ENCODE measurements around the gene ISM1.

ISM1 gene

DNA sequence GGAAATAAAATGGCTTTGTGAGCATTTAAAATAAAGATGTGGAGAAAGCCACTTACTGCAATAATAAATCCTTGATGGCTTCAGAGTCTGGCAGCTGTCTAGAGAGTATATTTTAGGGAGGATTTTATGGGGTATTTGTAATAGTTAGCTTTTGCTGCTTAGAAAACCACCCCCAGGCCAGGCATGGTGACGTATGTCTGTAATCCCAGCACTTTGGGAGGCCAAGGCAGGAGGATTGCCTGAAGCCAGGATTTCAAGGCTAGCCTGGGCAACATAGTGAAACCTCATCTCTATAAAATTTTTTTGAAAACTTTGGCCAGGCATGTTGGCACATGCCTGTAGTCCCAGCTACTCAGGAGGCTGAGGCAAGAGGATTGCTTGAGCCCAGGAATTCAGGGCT is 63.8 kb downstream of the ISM1 start:
- DNase-seq = no peak

DNA sequence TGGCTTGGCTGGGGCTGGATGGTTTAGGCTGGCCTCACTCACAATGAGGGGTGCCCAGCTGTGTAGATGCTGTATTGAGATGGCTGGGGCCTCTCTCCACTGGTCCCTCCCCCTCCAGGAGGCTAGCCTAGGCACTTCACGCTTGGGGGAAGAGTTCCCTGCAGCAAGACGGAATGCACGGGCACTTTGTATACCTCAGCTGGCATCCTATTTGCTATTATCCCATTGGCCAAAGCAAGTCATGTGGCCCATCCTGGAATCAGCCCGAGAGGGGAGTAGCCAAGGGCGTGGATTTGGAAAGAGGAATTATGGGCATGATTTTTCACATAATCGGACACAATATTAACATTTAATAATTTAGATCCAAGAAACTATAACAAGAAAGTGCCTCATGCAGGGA is 64.3 kb downstream of the ISM1 start:
- no peak for DNase-seq

DNA sequence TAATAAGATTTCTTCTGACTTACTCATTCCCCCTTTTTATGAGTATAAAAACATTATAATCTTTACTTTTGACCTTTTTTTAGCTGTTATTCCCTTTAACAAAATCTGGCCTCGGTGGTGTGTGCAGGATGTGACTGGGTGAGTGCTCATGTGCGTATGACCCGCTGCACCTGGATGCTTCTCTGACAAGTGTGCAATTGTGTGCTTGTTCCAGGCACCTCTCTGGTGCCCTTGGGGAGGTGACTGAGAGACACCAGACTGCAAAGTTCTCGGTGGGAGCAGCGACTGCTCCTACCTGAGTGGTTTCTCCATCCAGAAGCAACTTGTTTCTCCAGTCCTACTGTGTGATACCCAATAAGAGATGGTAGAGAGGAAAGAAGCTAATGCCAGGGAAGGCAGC is 65.0 kb downstream of the ISM1 start:
- no peak for DNase-seq

DNA sequence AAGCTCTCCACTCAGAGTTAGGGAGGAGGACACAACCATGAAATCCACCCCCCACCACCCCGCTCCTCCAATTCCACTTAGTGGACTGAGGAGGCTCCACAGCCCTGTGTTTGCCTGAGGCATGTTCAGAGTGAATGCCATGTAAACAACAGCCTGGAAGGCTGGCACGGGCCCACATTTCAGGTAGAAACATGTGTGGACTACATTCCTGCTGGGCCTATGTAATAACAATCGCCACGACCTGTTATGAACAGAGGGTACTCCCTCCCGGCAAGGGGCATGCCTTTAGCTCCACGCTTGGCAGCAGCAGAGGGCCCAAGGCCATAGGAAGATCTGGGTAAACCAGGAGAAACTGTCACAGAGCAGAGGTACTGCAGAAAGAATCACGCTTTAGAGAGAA is 65.5 kb downstream of the ISM1 start:
- DNase-seq = no peak

- no peak for DNase-seq
Observed at GRCh38 chr20:13288357-13288756, 67.3 kb downstream of the ISM1 start.

DNA sequence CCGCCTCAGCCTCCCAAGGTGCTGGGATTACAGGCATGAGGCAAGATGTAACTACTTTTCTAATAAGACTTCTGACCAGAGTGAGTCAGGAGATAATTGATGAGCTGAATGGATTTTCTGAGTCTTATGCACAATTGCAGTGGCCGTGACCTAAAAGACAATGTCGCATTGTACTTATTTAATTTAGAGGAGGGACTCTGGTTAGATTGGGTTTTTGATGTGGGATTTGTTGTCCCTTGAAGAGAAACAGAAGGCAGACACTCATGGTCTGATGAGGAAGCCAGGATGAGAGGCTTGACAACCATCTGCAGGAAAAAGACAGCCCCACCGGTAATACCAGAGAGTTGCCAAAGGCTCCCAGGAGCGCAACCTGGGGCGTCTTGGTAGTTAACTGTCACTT is 68.0 kb downstream of the ISM1 start:
- no peak for DNase-seq

DNA sequence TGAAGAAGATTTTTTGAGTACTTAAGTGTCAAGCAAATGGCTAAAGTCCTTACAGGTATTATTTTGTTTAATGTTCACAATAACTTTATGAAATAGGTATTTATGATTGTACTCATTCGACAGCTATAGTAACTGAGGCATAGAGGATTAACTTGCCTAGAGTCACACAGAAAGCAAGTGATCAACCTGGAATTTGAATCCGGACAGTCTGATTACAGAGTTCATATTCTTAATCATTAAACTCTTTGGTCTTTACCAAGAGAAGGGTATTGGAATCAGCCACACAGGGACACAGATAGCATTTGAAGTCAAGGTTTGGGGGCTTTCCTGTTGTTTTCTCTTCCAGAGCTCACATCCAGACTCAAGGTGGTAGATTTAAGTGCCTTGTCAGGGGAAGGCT is 69.7 kb downstream of the ISM1 start:
- no peak for DNase-seq

DNA sequence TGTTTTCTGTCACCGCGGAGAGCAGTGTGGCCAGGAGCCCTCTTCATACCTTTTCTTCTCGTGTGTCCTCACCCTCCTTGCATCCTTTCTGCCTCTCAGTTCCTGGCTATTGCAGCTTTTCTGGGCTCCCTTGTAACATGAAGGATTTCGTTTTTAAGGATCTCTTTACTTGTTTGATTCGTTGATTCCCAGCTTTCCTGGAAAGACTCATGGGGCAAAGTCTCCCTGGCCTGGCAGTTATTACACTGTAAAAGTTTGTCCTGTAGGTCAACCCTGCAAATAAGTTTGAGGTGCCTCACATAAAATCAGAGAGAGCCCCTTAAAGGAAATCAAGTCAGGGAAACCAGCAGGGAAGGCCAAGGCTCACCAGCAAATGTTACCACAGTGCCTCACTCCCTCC is 70.1 kb downstream of the ISM1 start:
- no peak for DNase-seq

GRCh38 chr20:13292201-13292885 is 71.3 kb downstream of the ISM1 start:
- no peak for DNase-seq

DNA sequence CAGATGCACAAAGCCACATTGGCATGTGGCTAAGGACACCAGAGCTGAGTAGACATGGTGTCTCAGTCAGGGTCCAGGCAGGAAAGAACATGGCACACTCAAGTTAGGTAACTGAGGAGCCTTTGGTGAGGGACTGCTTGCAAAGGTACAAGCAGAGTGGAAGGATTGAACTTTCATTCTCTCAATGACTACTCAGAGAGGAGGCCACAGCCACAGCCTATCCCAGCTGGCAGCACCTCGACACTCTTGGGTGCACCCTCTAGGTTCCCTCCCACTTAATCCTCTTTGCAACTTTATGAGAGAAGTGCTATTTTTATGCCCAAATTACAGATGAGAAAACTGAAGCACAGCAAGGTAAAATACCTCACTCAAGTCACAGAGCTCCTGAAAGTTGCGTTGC is 73.4 kb downstream of the ISM1 start:
- DNase-seq = no peak

- no peak for DNase-seq
Observed at GRCh38 chr20:13295637-13296036, 74.6 kb downstream of the ISM1 start.

- no peak for DNase-seq
Observed at GRCh38 chr20:13296070-13296469, 75.0 kb downstream of the ISM1 start.

DNA sequence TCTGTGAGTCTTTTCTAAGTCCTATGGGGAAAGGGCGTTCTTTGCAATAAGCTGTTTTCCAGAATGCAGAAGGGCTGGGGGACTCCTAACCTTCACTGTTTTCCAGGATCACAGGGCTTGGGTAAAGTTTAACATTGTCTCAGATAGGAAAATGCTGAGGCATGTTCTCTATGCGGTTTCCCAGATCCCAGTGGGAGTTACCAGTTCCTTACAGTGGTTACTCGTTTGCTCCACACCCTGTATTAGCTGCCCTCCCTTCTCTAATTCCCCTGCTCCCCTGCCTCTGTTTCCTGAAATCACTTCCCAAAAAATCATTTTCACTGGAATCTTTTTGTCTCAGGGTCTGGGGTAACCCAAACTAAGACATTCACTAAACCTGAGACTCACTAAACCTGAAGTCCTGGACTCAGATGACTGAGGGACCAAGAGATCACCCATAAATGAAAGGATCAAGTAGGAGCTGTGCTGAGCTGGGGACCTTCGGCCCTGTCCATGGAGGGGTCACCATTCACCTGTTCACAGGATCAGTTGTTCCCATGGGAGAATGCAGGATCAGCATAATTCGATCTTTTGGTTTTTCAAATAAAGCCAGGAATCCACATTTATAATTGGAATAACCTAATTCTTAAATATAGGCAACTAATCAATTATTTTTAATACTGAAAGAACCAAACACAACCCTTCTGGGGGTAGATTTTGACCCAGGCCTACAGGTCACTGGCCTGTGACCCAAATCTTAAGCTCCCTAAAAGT is 76.2 kb downstream of the ISM1 start:
- no peak for DNase-seq

DNA sequence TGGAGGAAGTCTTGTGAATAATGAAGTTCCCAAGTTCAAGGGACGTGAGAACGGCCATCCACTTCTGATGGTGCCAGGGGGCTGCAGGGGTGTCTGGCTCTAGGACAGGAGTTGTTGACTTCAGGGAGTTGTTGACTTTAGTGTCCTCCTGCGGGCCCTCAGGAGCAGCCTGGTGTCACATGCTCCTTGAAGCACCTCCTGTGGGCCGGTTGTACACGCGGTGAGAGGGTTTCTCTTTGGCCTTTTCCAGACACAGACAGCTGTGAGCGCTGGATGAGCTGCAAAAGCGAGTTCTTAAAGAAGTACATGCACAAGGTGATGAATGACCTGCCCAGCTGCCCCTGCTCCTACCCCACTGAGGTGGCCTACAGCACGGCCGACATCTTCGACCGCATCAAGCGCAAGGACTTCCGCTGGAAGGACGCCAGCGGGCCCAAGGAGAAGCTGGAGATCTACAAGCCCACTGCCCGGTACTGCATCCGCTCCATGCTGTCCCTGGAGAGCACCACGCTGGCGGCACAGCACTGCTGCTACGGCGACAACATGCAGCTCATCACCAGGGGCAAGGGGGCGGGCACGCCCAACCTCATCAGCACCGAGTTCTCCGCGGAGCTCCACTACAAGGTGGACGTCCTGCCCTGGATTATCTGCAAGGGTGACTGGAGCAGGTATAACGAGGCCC is 77.8 kb downstream of the ISM1 start:
- no peak for DNase-seq

DNA sequence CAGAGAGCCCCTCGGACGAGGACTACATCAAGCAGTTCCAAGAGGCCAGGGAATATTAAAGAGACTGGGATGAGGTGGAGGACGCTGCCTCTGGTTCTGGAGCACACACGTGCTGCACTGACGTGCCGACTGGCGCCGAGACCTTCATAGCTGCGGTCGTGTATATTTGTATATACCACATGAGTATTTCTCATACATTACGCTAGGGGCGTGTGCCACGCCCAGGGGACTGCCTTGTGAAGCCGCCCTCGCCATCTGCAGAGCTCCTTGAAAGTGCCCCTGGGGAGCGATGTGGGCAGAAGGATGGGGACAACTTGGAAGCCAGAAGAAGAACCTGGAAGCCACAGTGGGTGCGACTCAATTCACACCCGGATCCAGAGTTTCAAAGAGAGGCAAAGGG is 78.3 kb downstream of the ISM1 start:
- no peak for DNase-seq

DNA sequence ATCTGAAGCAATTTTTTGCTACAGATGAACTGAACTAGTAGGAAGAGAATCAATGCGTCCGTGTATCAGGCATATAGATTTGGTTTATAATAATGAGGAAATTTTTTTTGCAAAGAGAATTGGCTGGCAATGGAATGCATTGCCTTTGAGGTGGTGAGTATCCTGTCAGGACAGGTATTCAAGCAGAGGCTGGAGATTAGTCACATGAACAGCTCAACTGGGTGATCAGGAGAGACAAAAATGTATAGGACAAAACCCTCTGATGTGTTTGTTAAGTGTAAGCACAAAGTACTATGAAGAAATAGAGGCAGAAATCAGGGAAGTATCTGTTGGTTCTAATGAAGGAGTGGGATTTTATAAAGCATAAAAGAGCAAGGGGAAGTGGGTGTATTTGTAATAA is 80.5 kb downstream of the ISM1 start:
- no peak for DNase-seq

DNA sequence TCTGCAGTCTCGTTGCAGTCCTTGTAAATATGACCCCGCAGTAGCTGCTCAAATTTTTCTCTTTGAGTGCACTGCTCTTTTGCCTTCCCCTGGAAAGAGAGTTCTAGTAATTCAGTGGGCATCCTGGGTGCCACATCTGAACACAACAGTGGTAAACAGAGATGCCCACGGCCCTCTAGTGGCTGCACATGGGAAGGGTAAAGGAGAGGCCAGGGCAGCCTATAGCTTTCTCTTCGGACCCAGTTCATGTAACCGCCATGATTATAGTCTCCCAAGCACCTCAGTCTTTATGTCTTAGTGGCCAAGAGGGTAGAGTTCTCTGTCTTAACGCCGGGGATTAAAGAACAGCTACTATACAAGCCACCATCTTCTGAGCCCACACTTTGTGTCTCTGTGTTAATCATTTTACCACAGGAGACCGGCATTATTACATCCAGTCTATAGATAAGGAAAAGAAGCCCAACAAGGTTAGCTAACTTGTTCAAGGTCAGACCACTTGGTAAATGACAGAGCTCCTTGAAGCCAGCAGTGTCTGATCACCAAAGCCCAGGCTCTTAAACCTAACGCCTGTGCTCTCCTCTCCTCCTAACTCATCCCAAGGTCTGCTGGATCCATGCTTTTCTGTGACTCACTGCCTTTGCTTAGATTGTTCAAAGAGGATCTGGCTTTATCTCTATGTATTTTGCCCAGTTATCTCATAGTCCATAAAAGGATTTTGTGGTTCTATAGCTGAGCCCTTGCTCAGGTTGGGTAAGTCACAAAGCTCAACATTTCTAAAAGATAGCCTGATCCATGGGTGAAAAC is 81.8 kb downstream of the ISM1 start:
- peak; percentile 10 for DNase-seq

- no peak for DNase-seq
Observed at GRCh38 chr20:13305284-13305683, 84.2 kb downstream of the ISM1 start.

- no peak for DNase-seq
Observed at GRCh38 chr20:13307562-13308163, 86.6 kb downstream of the ISM1 start.

DNA sequence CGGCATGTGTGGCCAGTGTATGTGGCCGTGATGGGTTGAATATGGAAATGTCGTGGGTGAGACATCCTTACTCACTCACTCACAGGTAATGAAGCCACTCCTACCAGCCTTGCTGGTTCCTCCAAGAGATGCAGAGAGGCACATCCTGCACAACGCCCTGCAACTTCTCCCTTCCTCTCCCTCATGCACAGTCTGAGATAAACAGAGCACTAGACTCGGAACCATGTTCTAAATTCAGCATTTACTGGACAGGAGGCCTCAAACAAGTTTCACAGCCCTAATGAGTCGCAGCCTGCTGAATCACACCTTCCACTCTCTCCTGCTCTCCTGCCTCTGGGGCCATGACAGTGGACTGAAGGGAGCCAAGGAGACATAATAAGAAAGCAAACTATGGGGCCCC is 91.2 kb downstream of the ISM1 start:
- DNase-seq = no peak

DNA sequence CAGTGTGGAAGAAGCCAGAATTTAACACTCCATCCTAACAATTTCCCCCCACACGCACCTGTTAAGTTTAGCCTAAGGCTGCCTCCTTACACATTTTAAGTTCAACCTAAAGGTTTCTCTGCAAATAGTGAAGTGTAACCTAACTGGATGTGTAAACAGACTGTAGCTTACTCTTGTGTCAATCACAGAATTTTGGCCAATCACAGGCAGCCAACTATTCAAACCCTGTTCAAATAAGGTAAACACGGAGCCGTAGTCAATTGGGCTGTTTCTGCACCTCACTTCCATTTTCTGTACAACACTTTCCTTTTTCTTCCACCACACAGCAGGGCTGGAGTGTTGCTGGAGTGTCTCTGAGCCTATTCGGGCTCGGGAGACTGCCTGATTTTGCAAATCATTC is 92.1 kb downstream of the ISM1 start:
- DNase-seq = no peak

- no peak for DNase-seq
Observed at GRCh38 chr20:13317439-13317838, 96.4 kb downstream of the ISM1 start.
